Spleen (tissue), 11 donors: ENCODE data around the gene TMEM131L. TPM values are rescaled to one million over a fixed set of nuclear protein-coding genes. Genes with fewer than 3 reads are reported as not detected.

ENCODE experiments used
- DNase-seq: peaks from one replicate; pipeline ENCODE4 v3.0.0-alpha.2; 2020
- H3K27ac ChIP-seq, 8 donors: fragments of 200-600 bp; sonication (generic) in 7 of 8; 1 replicate in 4 of 8; 2 replicates in 4 of 8; pipeline versions ENCODE4 v1.5.0 to v1.8.0; 2016 to 2021; ENCODE audit warnings: inconsistent platforms in 4 of 8, mild to moderate bottlenecking in 4 of 8, moderate library complexity in 1 of 8
- H3K27me3 ChIP-seq, 7 donors: fragments of 200-600 bp; sonication (generic) in 6 of 7; replicated peaks in 1 of 7; 1 replicate in 4 of 7; 2 replicates in 3 of 7; pipeline versions ENCODE4 v1.5.0 to v1.8.0; 2016 to 2021; ENCODE audit warnings: inconsistent platforms in 3 of 7, mild to moderate bottlenecking in 1 of 7
- H3K36me3 ChIP-seq, 6 donors: fragments of 200-600 bp; sonication (generic) in 5 of 6; 1 replicate in 4 of 6; 2 replicates in 2 of 6; pipeline versions ENCODE4 v1.5.0 to v1.8.0; 2016 to 2021; ENCODE audit warnings: inconsistent platforms in 2 of 6
- H3K4me1 ChIP-seq, 6 donors: fragments of 200-600 bp; sonication (generic) in 5 of 6; 1 replicate in 3 of 6; 2 replicates in 3 of 6; pipeline versions ENCODE4 v1.5.0 to v1.8.0; 2016 to 2021; ENCODE audit warnings: inconsistent platforms in 3 of 6
- H3K4me3 ChIP-seq, 8 donors: fragments of 200-600 bp; sonication (generic) in 7 of 8; 1 replicate in 4 of 8; 2 replicates in 4 of 8; pipeline versions ENCODE4 v1.5.0 to v1.8.0; 2016 to 2021; ENCODE audit warnings: inconsistent platforms in 4 of 8, mild to moderate bottlenecking in 4 of 8, moderate library complexity in 2 of 8
- H3K9me3 ChIP-seq, 8 donors: fragments of 200-600 bp; sonication (generic) in 7 of 8; 1 replicate in 4 of 8; 2 replicates in 4 of 8; pipeline versions ENCODE4 v1.5.0 to v1.8.0; 2016 to 2021; ENCODE audit warnings: inconsistent platforms in 4 of 8
- POLR2A ChIP-seq, 3 donors: fragments of 450-650 bp; IDR thresholded peaks; one replicate each; pipeline ENCODE4 v1.5.1; 2017; ENCODE audit warnings: antibody characterized with exemption in 3 of 3, mild to moderate bottlenecking in 1 of 3
- POLR2AphosphoS5 ChIP-seq, 3 donors: sonication (generic); formaldehyde crosslinking; IDR thresholded peaks; one replicate each; pipeline ENCODE4 v1.5.1; 2017; ENCODE audit warnings: antibody characterized with exemption in 3 of 3
- WGBS, 5 donors: extraction: QIAGEN DNeasy Blood & Tissue Kit in 3 of 5; methylation state at CpG; one replicate each; pipeline versions ENCODE4 v1.1.5 to v1.1.7; 2013 to 2018; 5-methylcytosine and 5-hydroxymethylcytosine counted together
- intact Hi-C: fragments of 100-400 bp; cut with DNase I; formaldehyde crosslinking; loops from one replicate; pipeline ENCODE4 v1.15.0; 2023; ENCODE audit warnings: low total_unique reads
- polyA plus RNA-seq, 3 donors: library from polyadenylated mRNA; stranded (reverse); fragments of 200-250 nt; gene quantifications; one replicate each; pipeline ENCODE4 v1.2.1, GENCODE V29; 2013
- total RNA-seq, 7 donors: library from RNA; depleted of rRNA in 3 of 7; stranded (reverse); fragments of >200 nt in 3 of 7; fragmentation: NEBNext Ultra II Directional in 4 of 7; extraction: Animal tissue kit (Norgen Biotek cat#: 25700) in 4 of 7; gene quantifications; one replicate each; pipeline versions ENCODE4 v1.1.0 to v1.2.1, GENCODE V29; 2016 to 2021
- TF ChIP-seq, protein P1 (sequence below), 11 experiments: fragments of 200-600 bp in 7 of 11; fragments of 450-650 bp in 4 of 11; sonication (generic) in 4 of 11; IDR thresholded peaks in 8 of 11; conservative IDR thresholded peaks in 3 of 11; 1 replicate in 7 of 11; 2 replicates in 4 of 11; pipeline versions ENCODE4 v1.4.0 to v1.8.0; 2016 to 2021; ENCODE audit warnings: antibody characterized with exemption in 11 of 11, inconsistent platforms in 4 of 11, mild to moderate bottlenecking in 1 of 11
- donor health status: healthy with polysubstance abuse.
- donor health status: DM: no; HTN: no; CAD: no; lungs with moderate emphysema.
- donor health status: DM: no; HTN: no; CAD: no.
- donor health status: Bipolar disorder and iron deficiency.
- donor health status: healthy.
- donor health status: DM: no; HTN: no; CAD: no.
- donor health status: DM: yes; HTN: yes; CAD: no.

The TMEM131L gene
- total and polyA plus RNA-seq, 10 donors = 20.9 to 105 (median 80.1) TPM

- Histone ChIP-seq H3K27me3 (no peaks in the 10 kb centered on the region), H3K9me3 (no peaks in the 10 kb centered on the region), H3K4me3 (peak overlapping the region in 3 of 8 donors; percentile 3 to 62 (median 13)), H3K36me3 (peaks cover 0 to 30% (median under 1%) of the 10 kb centered on the region in 6 donors), H3K27ac (peak overlapping the region in 6 of 8 donors; percentile 36 to 91 (median 88)), H3K4me1 (peaks cover 66 to 100% (median 99%) of the 10 kb centered on the region in 6 donors)
- WGBS, 5 donors = 66 to 71% (median 69%) methylated on average over 8 of the region's 8 CpGs
- intact Hi-C loops = no loop called here
- TF ChIP-seq POLR2AphosphoS5 (IDR thresholded peaks at IDR 0.05) (no peak), POLR2A (IDR thresholded peaks at IDR 0.05) (no peak)
- TF ChIP-seq, protein P1, sequence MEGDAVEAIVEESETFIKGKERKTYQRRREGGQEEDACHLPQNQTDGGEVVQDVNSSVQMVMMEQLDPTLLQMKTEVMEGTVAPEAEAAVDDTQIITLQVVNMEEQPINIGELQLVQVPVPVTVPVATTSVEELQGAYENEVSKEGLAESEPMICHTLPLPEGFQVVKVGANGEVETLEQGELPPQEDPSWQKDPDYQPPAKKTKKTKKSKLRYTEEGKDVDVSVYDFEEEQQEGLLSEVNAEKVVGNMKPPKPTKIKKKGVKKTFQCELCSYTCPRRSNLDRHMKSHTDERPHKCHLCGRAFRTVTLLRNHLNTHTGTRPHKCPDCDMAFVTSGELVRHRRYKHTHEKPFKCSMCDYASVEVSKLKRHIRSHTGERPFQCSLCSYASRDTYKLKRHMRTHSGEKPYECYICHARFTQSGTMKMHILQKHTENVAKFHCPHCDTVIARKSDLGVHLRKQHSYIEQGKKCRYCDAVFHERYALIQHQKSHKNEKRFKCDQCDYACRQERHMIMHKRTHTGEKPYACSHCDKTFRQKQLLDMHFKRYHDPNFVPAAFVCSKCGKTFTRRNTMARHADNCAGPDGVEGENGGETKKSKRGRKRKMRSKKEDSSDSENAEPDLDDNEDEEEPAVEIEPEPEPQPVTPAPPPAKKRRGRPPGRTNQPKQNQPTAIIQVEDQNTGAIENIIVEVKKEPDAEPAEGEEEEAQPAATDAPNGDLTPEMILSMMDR (IDR thresholded peaks at IDR 0.05 in 8 of 11, conservative IDR thresholded peaks at IDR 0.05 in 3 of 11) = no peak
- DNase-seq = no peak
Measured at GRCh38 chr4:153490985-153491483, 24.9 kb downstream of the TMEM131L start.

DNA sequence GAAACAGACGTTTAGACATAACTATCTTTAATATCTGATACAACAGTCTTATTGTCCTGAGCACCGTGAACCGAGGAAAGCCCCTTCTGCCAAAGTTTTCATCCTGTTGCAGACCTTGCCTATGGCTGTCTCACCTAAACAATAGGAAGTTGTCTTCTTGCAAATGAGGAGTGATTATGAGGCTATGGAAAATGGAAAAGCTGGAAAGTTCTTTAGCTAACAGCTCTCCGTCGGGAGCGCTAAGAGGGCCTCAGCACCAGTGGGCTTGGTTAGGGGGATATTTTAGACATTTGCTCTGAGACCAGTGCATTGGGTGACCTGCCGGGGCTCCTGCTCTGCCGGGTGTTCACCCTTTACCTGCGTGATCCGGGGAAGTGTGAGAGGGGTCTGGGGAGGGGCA is 28.4 kb downstream of the TMEM131L start:
- WGBS, 5 donors = 79 to 89% (median 86%) methylated on average over 10 of the region's 10 CpGs
- Histone ChIP-seq H3K27me3 (no peaks in the 10 kb centered on the region), H3K9me3 (no peaks in the 10 kb centered on the region), H3K36me3 (peaks cover 0 to 41% (median 2%) of the 10 kb centered on the region in 6 donors), H3K27ac (peak overlapping the region in 6 of 8 donors; percentile 30 to 89 (median 76)), H3K4me1 (peaks cover 65 to 100% (median 99%) of the 10 kb centered on the region in 6 donors), H3K4me3 (no peak overlapping the region)
- TF ChIP-seq, protein P1 (IDR thresholded peaks at IDR 0.05 in 8 of 11, conservative IDR thresholded peaks at IDR 0.05 in 3 of 11) = no peak
- TF ChIP-seq POLR2AphosphoS5 (IDR thresholded peaks at IDR 0.05) = no peak
- no peak for TF ChIP-seq POLR2A (IDR thresholded peaks at IDR 0.05)
- DNase-seq = no peak
- intact Hi-C loops = no loop called here

- WGBS, 5 donors = 75 to 80% (median 77%) methylated on average over 9 of the region's 9 CpGs
- intact Hi-C loops = no loop called here
- TF ChIP-seq POLR2A (IDR thresholded peaks at IDR 0.05) = no peak
- TF ChIP-seq, protein P1 (IDR thresholded peaks at IDR 0.05 in 8 of 11, conservative IDR thresholded peaks at IDR 0.05 in 3 of 11) = no peak
- no peak for TF ChIP-seq POLR2AphosphoS5 (IDR thresholded peaks at IDR 0.05)
- Histone ChIP-seq H3K4me1 (peaks cover 61 to 100% (median 98%) of the 10 kb centered on the region in 6 donors), H3K36me3 (peaks cover 0 to 43% (median 2%) of the 10 kb centered on the region in 6 donors), H3K27ac (peak overlapping the region; percentile 57 to 89 (median 76)), H3K9me3 (no peaks in the 10 kb centered on the region), H3K4me3 (no peak overlapping the region), H3K27me3 (no peaks in the 10 kb centered on the region)
- DNase-seq = no peak
Measured at GRCh38 chr4:153495480-153496193, 29.5 kb downstream of the TMEM131L start.

DNA sequence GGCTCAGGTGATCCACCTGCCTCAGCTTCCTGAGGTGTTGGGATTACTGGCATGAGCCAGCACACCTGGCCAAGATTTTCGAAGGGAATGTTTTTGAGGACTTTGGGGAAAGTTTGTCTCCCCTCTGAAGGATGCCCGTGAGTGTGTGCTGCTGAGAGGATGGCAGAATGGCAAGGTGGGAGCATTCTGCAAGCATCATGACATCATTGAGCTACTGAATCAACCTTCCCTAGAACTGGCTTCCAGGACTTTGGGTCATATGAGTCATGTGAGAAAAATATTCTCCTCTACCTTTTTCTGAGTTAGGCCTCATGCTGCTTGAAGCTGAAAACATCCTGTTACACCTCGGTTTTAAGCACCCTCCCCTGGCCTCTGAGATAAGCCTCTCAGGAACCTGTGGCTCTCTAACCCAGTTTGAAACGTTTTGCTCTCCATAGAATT is 31.0 kb downstream of the TMEM131L start:
- Histone ChIP-seq H3K27ac (peak overlapping the region; percentile 57 to 89 (median 76)), H3K9me3 (no peaks in the 10 kb centered on the region), H3K36me3 (peaks cover 0 to 43% (median 2%) of the 10 kb centered on the region in 6 donors), H3K27me3 (no peaks in the 10 kb centered on the region), H3K4me1 (peaks cover 50 to 100% (median 95%) of the 10 kb centered on the region in 6 donors), H3K4me3 (peak overlapping the region in 1 of 8 donors; percentile 15)
- WGBS, 5 donors = 42 to 49% (median 42%) methylated on average over 4 of the region's 4 CpGs
- intact Hi-C loops = no loop called here
- no peak for DNase-seq
- TF ChIP-seq POLR2A (IDR thresholded peaks at IDR 0.05) = no peak
